HepG2 (cell line): ENCODE measurements around the gene TNP2. TPM values are rescaled to one million over a fixed set of nuclear protein-coding genes. Genes with fewer than 3 reads are reported as not detected.

ENCODE experiments used
- BCL6 ChIP-seq: IDR thresholded peaks from 2 replicates; pipeline ENCODE4 v1.6.1; 2016; ENCODE audit warnings: missing genetic modification reagents, missing compliant biosample characterization
- GTF3A ChIP-seq: sonication (generic); formaldehyde crosslinking; conservative IDR thresholded peaks from 2 replicates; pipeline ENCODE4 v1.4.0; 2020; ENCODE audit warnings: mild to moderate bottlenecking, missing genetic modification reagents
- HINFP ChIP-seq: sonication (generic); formaldehyde crosslinking; IDR thresholded peaks from 2 replicates; pipeline ENCODE4 v1.4.0; 2020; ENCODE audit warnings: low read depth, mild to moderate bottlenecking, missing genetic modification reagents
- LCORL ChIP-seq, 2 experiments: fragments of 450-650 bp in 1 of 2; sonication (generic) in 1 of 2; formaldehyde crosslinking in 1 of 2; IDR thresholded peaks; 2 replicates each; pipeline versions ENCODE4 v1.5.0 to v1.6.1; 2017 to 2020; ENCODE audit warnings: antibody characterized with exemption in 1 of 2, missing genetic modification reagents in 1 of 2
- NFIC ChIP-seq: IDR thresholded peaks from 2 replicates; pipeline ENCODE4 v1.6.1; 2012; ENCODE audit warnings: mild to moderate bottlenecking, low read length, inconsistent platforms
- RXRB ChIP-seq: IDR thresholded peaks from 2 replicates; pipeline ENCODE4 v1.6.1; 2016; ENCODE audit warnings: borderline replicate concordance, missing genetic modification reagents, missing compliant biosample characterization
- SMAD3 ChIP-seq: sonication (generic); formaldehyde crosslinking; IDR thresholded peaks from 2 replicates; pipeline ENCODE4 v1.4.0; 2020; ENCODE audit warnings: missing genetic modification reagents
- TCF7L2 ChIP-seq: IDR thresholded peaks from 2 replicates; pipeline ENCODE4 v1.6.1; 2011; ENCODE audit warnings: mild to moderate bottlenecking, low read depth, low read length, moderate library complexity
- ZNF513 ChIP-seq: sonication (generic); formaldehyde crosslinking; conservative IDR thresholded peaks from 2 replicates; pipeline ENCODE4 v1.5.0; 2020; ENCODE audit warnings: missing genetic modification reagents
- ZNF749 ChIP-seq: sonication (generic); formaldehyde crosslinking; IDR thresholded peaks from 2 replicates; pipeline ENCODE4 v1.8.0; 2022; ENCODE audit warnings: mild to moderate bottlenecking, missing genetic modification reagents, moderate library complexity, borderline replicate concordance
- polyA plus RNA-seq, 8 experiments: library from polyadenylated mRNA; depleted of rRNA in 3 of 8; stranded (reverse) in 7 of 8; unstranded in 1 of 8; fragments of >200 nt; fragmentation: Illumina TruSeq in 4 of 8; extraction: Trizol in 4 of 8; gene quantifications; 2 replicates each; pipeline versions ENCODE4 v1.2.1 to v1.2.3, GENCODE V29; 2011 to 2016; ENCODE audit warnings: low read depth in 4 of 8, missing spikeins in 1 of 8, mixed read lengths in 1 of 8; ENCODE audit not compliant: insufficient read depth in 1 of 8
- total RNA-seq, 5 experiments: library from RNA; depleted of rRNA; stranded (reverse); fragments of >200 nt; fragmentation: Illumina TruSeq; extraction: Trizol; gene quantifications; 2 replicates each; pipeline ENCODE4 v1.2.3, GENCODE V29; 2016; ENCODE audit warnings: low read depth in 1 of 5
- TF ChIP-seq, protein P1 (sequence below): sonication (generic); formaldehyde crosslinking; IDR thresholded peaks from 2 replicates; pipeline ENCODE4 v1.9.0; 2021; ENCODE audit warnings: missing genetic modification reagents, mild to moderate bottlenecking, borderline replicate concordance
- TF ChIP-seq, protein P2 (sequence below): sonication (generic); formaldehyde crosslinking; IDR thresholded peaks from 2 replicates; pipeline ENCODE4 v1.4.0; 2020; ENCODE audit warnings: missing genetic modification reagents
- TF ChIP-seq, protein P3 (sequence below): sonication (generic); formaldehyde crosslinking; IDR thresholded peaks from 2 replicates; pipeline ENCODE4 v1.4.0; 2020; ENCODE audit warnings: mild to moderate bottlenecking, missing genetic modification reagents, borderline replicate concordance

Gene TNP2
- total and polyA plus RNA-seq, 2 of the 13 experiments (the other 11 are each of a cell fraction or from before 2014, with no cell fraction given), result not detected

DNA sequence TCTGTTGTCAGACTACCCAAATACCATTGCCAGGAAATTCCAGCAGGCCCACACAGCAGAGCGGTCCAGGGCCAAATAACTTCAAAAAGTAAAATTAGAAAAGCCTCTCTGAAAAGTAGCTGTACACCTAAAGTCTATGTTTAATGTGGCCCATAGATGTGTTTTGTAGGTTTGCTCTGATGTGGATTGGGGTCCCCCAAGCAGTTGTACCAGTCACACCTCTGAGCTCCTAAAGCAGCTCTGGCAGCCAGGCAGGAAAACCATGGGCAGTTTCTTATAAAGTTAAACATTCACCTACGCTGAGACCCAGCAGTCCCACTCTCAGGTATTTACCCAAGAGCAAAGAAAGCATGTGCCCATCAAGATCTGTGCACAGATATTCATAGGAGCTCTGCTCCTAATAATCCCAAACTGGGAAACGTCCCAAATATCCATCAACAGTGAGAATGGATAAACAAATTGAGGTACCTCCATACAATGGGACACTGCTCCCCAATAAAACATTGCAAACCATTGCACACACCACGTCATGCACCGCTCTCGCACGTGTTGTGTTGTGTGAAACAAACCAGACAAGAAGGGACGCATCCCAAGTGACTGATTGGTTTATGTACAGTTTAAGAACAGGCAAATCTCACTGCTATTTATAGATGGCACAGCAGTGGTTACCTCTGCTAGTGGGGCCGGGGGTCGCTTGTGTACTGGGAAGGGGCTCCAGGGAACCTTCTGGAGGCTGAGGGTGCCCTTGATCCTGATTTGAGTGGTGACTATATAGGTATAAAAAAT is 27.8 kb upstream of the TNP2 start (continued):
- TF ChIP-seq, protein P1, sequence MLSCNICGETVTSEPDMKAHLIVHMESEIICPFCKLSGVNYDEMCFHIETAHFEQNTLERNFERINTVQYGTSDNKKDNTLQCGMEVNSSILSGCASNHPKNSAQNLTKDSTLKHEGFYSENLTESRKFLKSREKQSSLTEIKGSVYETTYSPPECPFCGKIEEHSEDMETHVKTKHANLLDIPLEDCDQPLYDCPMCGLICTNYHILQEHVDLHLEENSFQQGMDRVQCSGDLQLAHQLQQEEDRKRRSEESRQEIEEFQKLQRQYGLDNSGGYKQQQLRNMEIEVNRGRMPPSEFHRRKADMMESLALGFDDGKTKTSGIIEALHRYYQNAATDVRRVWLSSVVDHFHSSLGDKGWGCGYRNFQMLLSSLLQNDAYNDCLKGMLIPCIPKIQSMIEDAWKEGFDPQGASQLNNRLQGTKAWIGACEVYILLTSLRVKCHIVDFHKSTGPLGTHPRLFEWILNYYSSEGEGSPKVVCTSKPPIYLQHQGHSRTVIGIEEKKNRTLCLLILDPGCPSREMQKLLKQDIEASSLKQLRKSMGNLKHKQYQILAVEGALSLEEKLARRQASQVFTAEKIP (CRISPR knock-in tag), result no peak
- TF ChIP-seq LCORL (IDR thresholded peaks at IDR 0.05) (no peak), LCORL (CRISPR knock-in tag; IDR thresholded peaks at IDR 0.05) (peak; percentile 78; the same call in 1 of the 2 replicates), RXRB (CRISPR knock-in tag) (peak; percentile 58; the same call in 1 of the 2 replicates), ZNF513 (CRISPR knock-in tag) (no peak), HINFP (CRISPR knock-in tag) (0 out of 2 replicates have a peak, but pooled peaks have one; percentile 32), BCL6 (peak; percentile 66; the same call in 1 of the 2 replicates), NFIC (peak; percentile 57; the same call in 1 of the 2 replicates), TCF7L2 (no peak), ZNF749 (CRISPR knock-in tag) (no peak), GTF3A (0 out of 2 replicates have a peak, but pooled peaks have one; percentile 50), SMAD3 (0 out of 2 replicates have a peak, but pooled peaks have one; percentile 19)
- TF ChIP-seq, protein P2, sequence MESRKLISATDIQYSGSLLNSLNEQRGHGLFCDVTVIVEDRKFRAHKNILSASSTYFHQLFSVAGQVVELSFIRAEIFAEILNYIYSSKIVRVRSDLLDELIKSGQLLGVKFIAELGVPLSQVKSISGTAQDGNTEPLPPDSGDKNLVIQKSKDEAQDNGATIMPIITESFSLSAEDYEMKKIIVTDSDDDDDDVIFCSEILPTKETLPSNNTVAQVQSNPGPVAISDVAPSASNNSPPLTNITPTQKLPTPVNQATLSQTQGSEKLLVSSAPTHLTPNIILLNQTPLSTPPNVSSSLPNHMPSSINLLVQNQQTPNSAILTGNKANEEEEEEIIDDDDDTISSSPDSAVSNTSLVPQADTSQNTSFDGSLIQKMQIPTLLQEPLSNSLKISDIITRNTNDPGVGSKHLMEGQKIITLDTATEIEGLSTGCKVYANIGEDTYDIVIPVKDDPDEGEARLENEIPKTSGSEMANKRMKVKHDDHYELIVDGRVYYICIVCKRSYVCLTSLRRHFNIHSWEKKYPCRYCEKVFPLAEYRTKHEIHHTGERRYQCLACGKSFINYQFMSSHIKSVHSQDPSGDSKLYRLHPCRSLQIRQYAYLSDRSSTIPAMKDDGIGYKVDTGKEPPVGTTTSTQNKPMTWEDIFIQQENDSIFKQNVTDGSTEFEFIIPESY (CRISPR knock-in tag), result peak; percentile 51; the same call in 1 of the 2 replicates
- TF ChIP-seq, protein P3, sequence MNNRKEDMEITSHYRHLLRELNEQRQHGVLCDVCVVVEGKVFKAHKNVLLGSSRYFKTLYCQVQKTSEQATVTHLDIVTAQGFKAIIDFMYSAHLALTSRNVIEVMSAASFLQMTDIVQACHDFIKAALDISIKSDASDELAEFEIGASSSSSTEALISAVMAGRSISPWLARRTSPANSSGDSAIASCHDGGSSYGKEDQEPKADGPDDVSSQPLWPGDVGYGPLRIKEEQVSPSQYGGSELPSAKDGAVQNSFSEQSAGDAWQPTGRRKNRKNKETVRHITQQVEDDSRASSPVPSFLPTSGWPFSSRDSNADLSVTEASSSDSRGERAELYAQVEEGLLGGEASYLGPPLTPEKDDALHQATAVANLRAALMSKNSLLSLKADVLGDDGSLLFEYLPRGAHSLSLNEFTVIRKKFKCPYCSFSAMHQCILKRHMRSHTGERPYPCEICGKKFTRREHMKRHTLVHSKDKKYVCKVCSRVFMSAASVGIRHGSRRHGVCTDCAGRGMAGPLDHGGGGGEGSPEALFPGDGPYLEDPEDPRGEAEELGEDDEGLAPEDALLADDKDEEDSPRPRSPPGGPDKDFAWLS, result peak; percentile 64; the same call in 1 of the 2 replicates
